HepG2 (cell line): Measurements from ENCODE around the gene CAMKK1. TPM values are rescaled to one million over a fixed set of nuclear protein-coding genes. Genes with fewer than 3 reads are reported as not detected.
A peak's percentile ranks its signal among the peaks of the same experiment; 100 is the strongest.

Source experiments
- AKAP8 ChIP-seq: sonication (generic); formaldehyde crosslinking; IDR thresholded peaks from 2 replicates; pipeline ENCODE4 v1.5.1; 2020; ENCODE audit warnings: mild to moderate bottlenecking, missing genetic modification reagents
- FOXJ3 ChIP-seq: sonication (generic); formaldehyde crosslinking; IDR thresholded peaks from 2 replicates; pipeline ENCODE4 v1.4.0; 2020; ENCODE audit warnings: missing genetic modification reagents, mild to moderate bottlenecking, borderline replicate concordance
- KDM6A ChIP-seq: IDR thresholded peaks from 2 replicates; pipeline ENCODE4 v1.6.1; 2016; ENCODE audit warnings: low read depth
- NCOA5 ChIP-seq: sonication (generic); formaldehyde crosslinking; IDR thresholded peaks from 2 replicates; pipeline ENCODE4 v1.4.0; 2020; ENCODE audit warnings: missing genetic modification reagents
- PPARG ChIP-seq: conservative IDR thresholded peaks from 2 replicates; pipeline ENCODE4 v1.6.1; 2016; ENCODE audit warnings: missing biosample characterization, missing genetic modification reagents
- SIX4 ChIP-seq: sonication (generic); formaldehyde crosslinking; IDR thresholded peaks from 2 replicates; pipeline ENCODE4 v1.4.0; 2020; ENCODE audit warnings: missing genetic modification reagents
- SP4 ChIP-seq: sonication (generic); formaldehyde crosslinking; IDR thresholded peaks from 2 replicates; pipeline ENCODE4 v1.8.1; 2023; ENCODE audit warnings: mild to moderate bottlenecking, missing genetic modification reagents
- ZNF101 ChIP-seq: sonication (generic); formaldehyde crosslinking; IDR thresholded peaks from 2 replicates; pipeline ENCODE4 v1.4.0; 2020; ENCODE audit warnings: mild to moderate bottlenecking, low read depth, missing genetic modification reagents, borderline replicate concordance
- ZNF343 ChIP-seq: sonication (generic); formaldehyde crosslinking; IDR thresholded peaks from 2 replicates; pipeline ENCODE4 v1.4.0; 2020; ENCODE audit warnings: mild to moderate bottlenecking, missing genetic modification reagents
- ZNF543 ChIP-seq: sonication (generic); formaldehyde crosslinking; IDR thresholded peaks from 2 replicates; pipeline ENCODE4 v1.4.0; 2020; ENCODE audit warnings: mild to moderate bottlenecking, missing genetic modification reagents
- ZNF550 ChIP-seq: sonication (generic); formaldehyde crosslinking; IDR thresholded peaks from 2 replicates; pipeline ENCODE4 v1.4.0; 2020; ENCODE audit warnings: mild to moderate bottlenecking, missing genetic modification reagents, borderline replicate concordance
- ZNF564 ChIP-seq: sonication (generic); formaldehyde crosslinking; IDR thresholded peaks from 2 replicates; pipeline ENCODE4 v1.8.1; 2023; ENCODE audit warnings: mild to moderate bottlenecking, missing genetic modification reagents
- ZNF569 ChIP-seq: sonication (generic); formaldehyde crosslinking; IDR thresholded peaks from 2 replicates; pipeline ENCODE4 v1.5.0; 2020; ENCODE audit warnings: mild to moderate bottlenecking, missing genetic modification reagents, moderate library complexity, borderline replicate concordance
- ZNF766 ChIP-seq: sonication (generic); formaldehyde crosslinking; IDR thresholded peaks from 2 replicates; pipeline ENCODE4 v1.5.0; 2020; ENCODE audit warnings: missing genetic modification reagents, borderline replicate concordance
- ZNF775 ChIP-seq: sonication (generic); formaldehyde crosslinking; IDR thresholded peaks from 2 replicates; pipeline ENCODE4 v1.4.0; 2020; ENCODE audit warnings: missing genetic modification reagents, mild to moderate bottlenecking, moderate library complexity, borderline replicate concordance
- ZNF782 ChIP-seq: sonication (generic); formaldehyde crosslinking; IDR thresholded peaks from 2 replicates; pipeline ENCODE4 v1.4.0; 2020; ENCODE audit warnings: missing genetic modification reagents, mild to moderate bottlenecking, borderline replicate concordance
- polyA plus RNA-seq, 8 experiments: library from polyadenylated mRNA; depleted of rRNA in 3 of 8; stranded (reverse) in 7 of 8; unstranded in 1 of 8; fragments of >200 nt; fragmentation: Illumina TruSeq in 4 of 8; extraction: Trizol in 4 of 8; gene quantifications; 2 replicates each; pipeline versions ENCODE4 v1.2.1 to v1.2.3, GENCODE V29; 2011 to 2016; ENCODE audit warnings: low read depth in 4 of 8, missing spikeins in 1 of 8, mixed read lengths in 1 of 8; ENCODE audit not compliant: insufficient read depth in 1 of 8
- total RNA-seq, 5 experiments: library from RNA; depleted of rRNA; stranded (reverse); fragments of >200 nt; fragmentation: Illumina TruSeq; extraction: Trizol; gene quantifications; 2 replicates each; pipeline ENCODE4 v1.2.3, GENCODE V29; 2016; ENCODE audit warnings: low read depth in 1 of 5
- TF ChIP-seq, protein P1 (sequence below): sonication (generic); formaldehyde crosslinking; IDR thresholded peaks from 2 replicates; pipeline ENCODE4 v1.4.0; 2020; ENCODE audit warnings: missing genetic modification reagents

CAMKK1 gene
- total and polyA plus RNA-seq, 2 of the 13 experiments (the other 11 are each of a cell fraction or from before 2014, with no cell fraction given): 1.5 to 1.6 TPM

DNA sequence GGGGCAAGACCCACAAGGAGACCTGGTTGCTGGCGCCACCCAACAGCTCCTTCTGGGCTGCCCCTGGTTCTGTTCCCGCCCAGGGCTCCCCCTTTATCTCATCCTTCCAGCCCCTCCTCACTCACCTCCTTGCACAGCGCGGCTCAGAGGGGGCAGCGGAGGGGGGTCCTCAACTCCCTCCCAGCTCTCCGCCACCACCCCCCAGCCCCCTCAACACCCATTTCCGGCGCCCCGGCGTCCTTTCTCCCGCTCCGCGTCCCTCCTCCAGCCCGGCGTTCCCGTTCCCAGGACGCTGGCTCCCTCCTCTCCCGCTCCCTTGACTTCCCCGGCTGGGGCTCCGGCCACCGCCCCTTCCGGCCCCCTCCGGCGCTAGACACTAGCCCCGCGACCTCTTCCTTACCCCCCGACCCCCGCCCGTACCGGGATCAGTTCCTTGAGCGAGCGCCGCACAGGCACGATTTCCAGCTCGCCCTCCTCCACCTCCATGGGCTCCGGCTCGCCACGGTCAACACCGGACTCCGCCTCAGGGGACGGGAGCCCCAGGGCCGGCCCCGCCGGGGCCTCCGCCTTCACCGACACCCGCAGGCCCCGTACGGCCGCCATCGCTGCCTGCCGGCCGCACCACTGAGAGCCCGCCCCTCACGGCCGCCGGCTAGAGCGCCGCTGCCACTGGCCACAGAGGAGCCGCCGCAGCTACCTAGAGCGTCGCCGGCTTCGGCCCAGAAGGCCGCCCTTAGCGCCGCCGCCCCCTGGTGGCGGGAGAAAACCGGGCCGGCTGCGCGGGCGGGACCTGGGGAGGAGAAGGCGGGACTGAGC, 47.0 kb downstream of the CAMKK1 start, which contains the start of gene NCBP3 (continued):
- TF ChIP-seq KDM6A (CRISPR knock-in tag) (0 out of 2 replicates have a peak, but pooled peaks have one; percentile 20), ZNF775 (CRISPR knock-in tag) (no peak), FOXJ3 (CRISPR knock-in tag) (no peak), SIX4 (peak; percentile 45; the same call in 1 of the 2 replicates), ZNF543 (CRISPR knock-in tag) (peak; percentile 92), NCOA5 (CRISPR knock-in tag) (no peak), ZNF564 (CRISPR knock-in tag) (no peak; the same call in 1 of the 2 replicates), SP4 (peak; percentile 97), ZNF782 (CRISPR knock-in tag) (peak; percentile 68; the same call in 1 of the 2 replicates), ZNF343 (CRISPR knock-in tag) (peak; percentile 76; the same call in 1 of the 2 replicates), PPARG (peak; percentile 61), AKAP8 (CRISPR knock-in tag) (peak; percentile 83), ZNF569 (CRISPR knock-in tag) (peak; percentile 64; the same call in 1 of the 2 replicates), ZNF766 (CRISPR knock-in tag) (peak; percentile 68; the same call in 1 of the 2 replicates), ZNF550 (no peak), ZNF101 (peak; percentile 40; the same call in 1 of the 2 replicates)
- TF ChIP-seq, protein P1, sequence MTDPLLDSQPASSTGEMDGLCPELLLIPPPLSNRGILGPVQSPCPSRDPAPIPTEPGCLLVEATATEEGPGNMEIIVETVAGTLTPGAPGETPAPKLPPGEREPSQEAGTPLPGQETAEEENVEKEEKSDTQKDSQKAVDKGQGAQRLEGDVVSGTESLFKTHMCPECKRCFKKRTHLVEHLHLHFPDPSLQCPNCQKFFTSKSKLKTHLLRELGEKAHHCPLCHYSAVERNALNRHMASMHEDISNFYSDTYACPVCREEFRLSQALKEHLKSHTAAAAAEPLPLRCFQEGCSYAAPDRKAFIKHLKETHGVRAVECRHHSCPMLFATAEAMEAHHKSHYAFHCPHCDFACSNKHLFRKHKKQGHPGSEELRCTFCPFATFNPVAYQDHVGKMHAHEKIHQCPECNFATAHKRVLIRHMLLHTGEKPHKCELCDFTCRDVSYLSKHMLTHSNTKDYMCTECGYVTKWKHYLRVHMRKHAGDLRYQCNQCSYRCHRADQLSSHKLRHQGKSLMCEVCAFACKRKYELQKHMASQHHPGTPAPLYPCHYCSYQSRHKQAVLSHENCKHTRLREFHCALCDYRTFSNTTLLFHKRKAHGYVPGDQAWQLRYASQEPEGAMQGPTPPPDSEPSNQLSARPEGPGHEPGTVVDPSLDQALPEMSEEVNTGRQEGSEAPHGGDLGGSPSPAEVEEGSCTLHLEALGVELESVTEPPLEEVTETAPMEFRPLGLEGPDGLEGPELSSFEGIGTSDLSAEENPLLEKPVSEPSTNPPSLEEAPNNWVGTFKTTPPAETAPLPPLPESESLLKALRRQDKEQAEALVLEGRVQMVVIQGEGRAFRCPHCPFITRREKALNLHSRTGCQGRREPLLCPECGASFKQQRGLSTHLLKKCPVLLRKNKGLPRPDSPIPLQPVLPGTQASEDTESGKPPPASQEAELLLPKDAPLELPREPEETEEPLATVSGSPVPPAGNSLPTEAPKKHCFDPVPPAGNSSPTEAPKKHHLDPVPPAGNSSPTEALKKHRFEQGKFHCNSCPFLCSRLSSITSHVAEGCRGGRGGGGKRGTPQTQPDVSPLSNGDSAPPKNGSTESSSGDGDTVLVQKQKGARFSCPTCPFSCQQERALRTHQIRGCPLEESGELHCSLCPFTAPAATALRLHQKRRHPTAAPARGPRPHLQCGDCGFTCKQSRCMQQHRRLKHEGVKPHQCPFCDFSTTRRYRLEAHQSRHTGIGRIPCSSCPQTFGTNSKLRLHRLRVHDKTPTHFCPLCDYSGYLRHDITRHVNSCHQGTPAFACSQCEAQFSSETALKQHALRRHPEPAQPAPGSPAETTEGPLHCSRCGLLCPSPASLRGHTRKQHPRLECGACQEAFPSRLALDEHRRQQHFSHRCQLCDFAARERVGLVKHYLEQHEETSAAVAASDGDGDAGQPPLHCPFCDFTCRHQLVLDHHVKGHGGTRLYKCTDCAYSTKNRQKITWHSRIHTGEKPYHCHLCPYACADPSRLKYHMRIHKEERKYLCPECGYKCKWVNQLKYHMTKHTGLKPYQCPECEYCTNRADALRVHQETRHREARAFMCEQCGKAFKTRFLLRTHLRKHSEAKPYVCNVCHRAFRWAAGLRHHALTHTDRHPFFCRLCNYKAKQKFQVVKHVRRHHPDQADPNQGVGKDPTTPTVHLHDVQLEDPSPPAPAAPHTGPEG (CRISPR knock-in tag): no peak
